HepG2 (cell line): ENCODE data around the gene TUBGCP6. TPM values are rescaled to one million over a fixed set of nuclear protein-coding genes. Genes with fewer than 3 reads are reported as not detected.
A peak's percentile ranks its signal among the peaks of the same experiment; 100 is the strongest.

Source experiments
- AKNA ChIP-seq: sonication (generic); formaldehyde crosslinking; IDR thresholded peaks from 2 replicates; pipeline ENCODE4 v1.4.0; 2020; ENCODE audit warnings: missing genetic modification reagents, borderline replicate concordance
- ARID2 ChIP-seq: sonication (generic); formaldehyde crosslinking; IDR thresholded peaks from 2 replicates; pipeline ENCODE4 v1.8.1; 2022; ENCODE audit warnings: mild to moderate bottlenecking, missing genetic modification reagents, borderline replicate concordance
- ARNTL ChIP-seq: sonication (generic); formaldehyde crosslinking; IDR thresholded peaks from 2 replicates; pipeline ENCODE4 v1.4.0; 2020; ENCODE audit warnings: mild to moderate bottlenecking, missing genetic modification reagents
- CREBL2 ChIP-seq: sonication (generic); formaldehyde crosslinking; IDR thresholded peaks from 2 replicates; pipeline ENCODE4 v1.8.1; 2023; ENCODE audit warnings: missing genetic modification reagents, mild to moderate bottlenecking, borderline replicate concordance
- EED ChIP-seq: sonication (generic); formaldehyde crosslinking; IDR thresholded peaks from 2 replicates; pipeline ENCODE4 v1.5.0; 2020; ENCODE audit warnings: mild to moderate bottlenecking, missing genetic modification reagents
- GATA4 ChIP-seq: sonication (generic); IDR thresholded peaks from 2 replicates; pipeline ENCODE4 v1.6.1; 2016; ENCODE audit warnings: antibody characterized with exemption, low read depth, borderline replicate concordance
- JUN ChIP-seq: sonication (generic); formaldehyde crosslinking; IDR thresholded peaks from 2 replicates; pipeline ENCODE4 v1.4.0; 2020; ENCODE audit warnings: mild to moderate bottlenecking, missing genetic modification reagents
- MXD4 ChIP-seq: IDR thresholded peaks from 2 replicates; pipeline ENCODE4 v1.6.1; 2016; ENCODE audit warnings: mild to moderate bottlenecking, missing biosample characterization, missing genetic modification reagents
- PITX1 ChIP-seq: sonication (generic); formaldehyde crosslinking; IDR thresholded peaks from 2 replicates; pipeline ENCODE4 v1.5.1; 2020; ENCODE audit warnings: mild to moderate bottlenecking, missing genetic modification reagents
- SMAD3 ChIP-seq: sonication (generic); formaldehyde crosslinking; IDR thresholded peaks from 2 replicates; pipeline ENCODE4 v1.4.0; 2020; ENCODE audit warnings: missing genetic modification reagents
- TOPORS ChIP-seq: sonication (generic); formaldehyde crosslinking; IDR thresholded peaks from 2 replicates; pipeline ENCODE4 v1.8.0; 2023; ENCODE audit warnings: mild to moderate bottlenecking, missing genetic modification reagents
- ZBTB37 ChIP-seq: sonication (generic); formaldehyde crosslinking; IDR thresholded peaks from 2 replicates; pipeline ENCODE4 v1.4.0; 2020; ENCODE audit warnings: mild to moderate bottlenecking, missing genetic modification reagents
- ZC3H13 ChIP-seq: sonication (generic); formaldehyde crosslinking; IDR thresholded peaks from 2 replicates; pipeline ENCODE4 v1.8.1; 2023; ENCODE audit warnings: mild to moderate bottlenecking, missing genetic modification reagents, moderate library complexity
- ZNF576 ChIP-seq: sonication (generic); formaldehyde crosslinking; IDR thresholded peaks from 2 replicates; pipeline ENCODE4 v1.4.0; 2020; ENCODE audit warnings: mild to moderate bottlenecking, missing genetic modification reagents
- ZNF652 ChIP-seq: IDR thresholded peaks from 2 replicates; pipeline ENCODE4 v1.6.1; 2016; ENCODE audit warnings: low read depth, borderline replicate concordance
- polyA plus RNA-seq, 8 experiments: library from polyadenylated mRNA; depleted of rRNA in 3 of 8; stranded (reverse) in 7 of 8; unstranded in 1 of 8; fragments of >200 nt; fragmentation: Illumina TruSeq in 4 of 8; extraction: Trizol in 4 of 8; gene quantifications; 2 replicates each; pipeline versions ENCODE4 v1.2.1 to v1.2.3, GENCODE V29; 2011 to 2016; ENCODE audit warnings: low read depth in 4 of 8, missing spikeins in 1 of 8, mixed read lengths in 1 of 8; ENCODE audit not compliant: insufficient read depth in 1 of 8
- total RNA-seq, 5 experiments: library from RNA; depleted of rRNA; stranded (reverse); fragments of >200 nt; fragmentation: Illumina TruSeq; extraction: Trizol; gene quantifications; 2 replicates each; pipeline ENCODE4 v1.2.3, GENCODE V29; 2016; ENCODE audit warnings: low read depth in 1 of 5
- TF ChIP-seq, protein P1 (sequence below): sonication (generic); formaldehyde crosslinking; IDR thresholded peaks from 2 replicates; pipeline ENCODE4 v1.5.0; 2020; ENCODE audit warnings: missing genetic modification reagents, mild to moderate bottlenecking, borderline replicate concordance
- TF ChIP-seq, protein P2 (sequence below): sonication (generic); formaldehyde crosslinking; IDR thresholded peaks from 2 replicates; pipeline ENCODE4 v1.5.0; 2020; ENCODE audit warnings: missing genetic modification reagents
- TF ChIP-seq, protein P3 (sequence below): sonication (generic); formaldehyde crosslinking; IDR thresholded peaks from 2 replicates; pipeline ENCODE4 v1.4.0; 2020; ENCODE audit warnings: missing genetic modification reagents, mild to moderate bottlenecking, borderline replicate concordance

The TUBGCP6 gene
- total and polyA plus RNA-seq, 2 of the 13 experiments (the other 11 are each of a cell fraction or from before 2014, with no cell fraction given): 14.6 to 15.7 TPM

DNA sequence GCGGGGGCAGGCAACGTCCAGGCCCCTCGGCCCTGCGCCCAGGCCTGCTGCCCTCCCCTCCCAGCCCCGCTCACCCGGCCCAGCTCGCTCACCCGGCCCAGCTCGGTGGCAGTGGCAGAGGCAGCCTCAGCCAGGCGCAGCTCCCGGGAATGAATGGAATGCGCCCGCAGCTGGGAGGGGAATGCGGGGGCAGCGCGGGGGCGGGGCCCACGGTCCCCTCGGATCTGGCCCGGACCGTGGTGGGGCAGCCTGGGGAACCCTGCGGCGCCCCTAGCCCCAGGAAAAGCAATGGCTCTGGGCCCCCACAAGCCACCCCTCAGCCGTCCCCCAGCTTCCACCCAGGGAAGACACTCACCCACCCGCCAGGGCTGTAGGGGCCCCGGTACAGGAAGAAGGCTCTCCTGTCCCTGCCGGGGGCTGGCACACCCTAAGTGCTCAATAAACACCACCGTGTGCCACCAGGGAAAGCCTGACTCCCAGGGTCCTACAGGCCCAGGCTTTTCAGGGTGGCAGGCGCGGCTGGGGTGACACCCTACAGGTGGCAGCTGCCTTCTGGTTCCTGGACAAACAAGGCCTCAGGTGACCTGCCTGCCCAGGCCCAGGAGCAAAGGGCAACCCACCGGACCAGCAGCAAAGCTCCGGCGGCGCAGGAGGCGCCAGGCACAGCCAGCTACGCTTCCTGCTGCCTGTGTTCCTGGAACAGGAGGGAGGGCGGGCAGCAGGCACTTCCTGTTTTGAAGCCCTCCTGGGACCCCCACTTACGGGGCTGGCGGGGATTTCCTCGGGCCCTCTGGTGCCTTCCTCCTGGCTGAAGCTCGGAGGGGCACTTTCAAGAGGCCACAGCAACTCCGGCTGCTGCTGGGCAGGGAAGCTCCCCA is 48.9 kb upstream of the TUBGCP6 start (continued):
- peak; percentile 87 for TF ChIP-seq ZBTB37
- peak; percentile 60; the same call in 1 of the 2 replicates for TF ChIP-seq ARID2 (CRISPR knock-in tag)
- 0 out of 2 replicates have a peak, but pooled peaks have one; percentile 58 for TF ChIP-seq SMAD3 (CRISPR knock-in tag)
- TF ChIP-seq TOPORS (CRISPR knock-in tag): no peak
- TF ChIP-seq, protein P1, sequence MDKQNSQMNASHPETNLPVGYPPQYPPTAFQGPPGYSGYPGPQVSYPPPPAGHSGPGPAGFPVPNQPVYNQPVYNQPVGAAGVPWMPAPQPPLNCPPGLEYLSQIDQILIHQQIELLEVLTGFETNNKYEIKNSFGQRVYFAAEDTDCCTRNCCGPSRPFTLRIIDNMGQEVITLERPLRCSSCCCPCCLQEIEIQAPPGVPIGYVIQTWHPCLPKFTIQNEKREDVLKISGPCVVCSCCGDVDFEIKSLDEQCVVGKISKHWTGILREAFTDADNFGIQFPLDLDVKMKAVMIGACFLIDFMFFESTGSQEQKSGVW (CRISPR knock-in tag): no peak
- TF ChIP-seq ARNTL (CRISPR knock-in tag): 0 out of 2 replicates have a peak, but pooled peaks have one; percentile 32
- TF ChIP-seq GATA4: no peak
- TF ChIP-seq EED: 0 out of 2 replicates have a peak, but pooled peaks have one; percentile 13
- TF ChIP-seq MXD4 (CRISPR knock-in tag): 0 out of 2 replicates have a peak, but pooled peaks have one; percentile 41
- 0 out of 2 replicates have a peak, but pooled peaks have one; percentile 24 for TF ChIP-seq ZNF652 (CRISPR knock-in tag)
- TF ChIP-seq AKNA: no peak
- TF ChIP-seq ZC3H13 (CRISPR knock-in tag): peak; percentile 30; the same call in 1 of the 2 replicates
- no peak for TF ChIP-seq ZNF576 (CRISPR knock-in tag)
- TF ChIP-seq PITX1 (CRISPR knock-in tag): peak; percentile 76
- no peak for TF ChIP-seq JUN
- TF ChIP-seq, protein P2, sequence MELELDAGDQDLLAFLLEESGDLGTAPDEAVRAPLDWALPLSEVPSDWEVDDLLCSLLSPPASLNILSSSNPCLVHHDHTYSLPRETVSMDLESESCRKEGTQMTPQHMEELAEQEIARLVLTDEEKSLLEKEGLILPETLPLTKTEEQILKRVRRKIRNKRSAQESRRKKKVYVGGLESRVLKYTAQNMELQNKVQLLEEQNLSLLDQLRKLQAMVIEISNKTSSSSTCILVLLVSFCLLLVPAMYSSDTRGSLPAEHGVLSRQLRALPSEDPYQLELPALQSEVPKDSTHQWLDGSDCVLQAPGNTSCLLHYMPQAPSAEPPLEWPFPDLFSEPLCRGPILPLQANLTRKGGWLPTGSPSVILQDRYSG (CRISPR knock-in tag): no peak
- TF ChIP-seq CREBL2 (CRISPR knock-in tag): no peak
- TF ChIP-seq, protein P3, sequence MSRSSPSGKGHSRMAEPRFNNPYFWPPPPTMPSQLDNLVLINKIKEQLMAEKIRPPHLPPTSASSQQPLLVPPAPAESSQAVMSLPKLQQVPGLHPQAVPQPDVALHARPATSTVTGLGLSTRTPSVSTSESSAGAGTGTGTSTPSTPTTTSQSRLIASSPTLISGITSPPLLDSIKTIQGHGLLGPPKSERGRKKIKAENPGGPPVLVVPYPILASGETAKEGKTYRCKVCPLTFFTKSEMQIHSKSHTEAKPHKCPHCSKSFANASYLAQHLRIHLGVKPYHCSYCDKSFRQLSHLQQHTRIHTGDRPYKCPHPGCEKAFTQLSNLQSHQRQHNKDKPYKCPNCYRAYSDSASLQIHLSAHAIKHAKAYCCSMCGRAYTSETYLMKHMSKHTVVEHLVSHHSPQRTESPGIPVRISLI (CRISPR knock-in tag): peak; percentile 59
